H54 (cell line): ENCODE measurements around the gene ERGIC3.

Source experiments
- DNase-seq: peaks from one replicate; pipeline ENCODE4 v3.0.0; 2011; ENCODE audit warnings: low spot score, mixed read lengths; ENCODE audit not compliant: insufficient read length
- FAIRE-seq: peaks from 3 replicates; lab custom pipeline; 2011; peaks lifted over from hg19 to GRCh38; lab: Jason Lieb, UNC
- POLR2A ChIP-seq: IDR thresholded peaks from 2 replicates; pipeline ENCODE4 v1.6.1; 2011; ENCODE audit warnings: low read depth, mild to moderate bottlenecking, low read length

Gene ERGIC3

DNA sequence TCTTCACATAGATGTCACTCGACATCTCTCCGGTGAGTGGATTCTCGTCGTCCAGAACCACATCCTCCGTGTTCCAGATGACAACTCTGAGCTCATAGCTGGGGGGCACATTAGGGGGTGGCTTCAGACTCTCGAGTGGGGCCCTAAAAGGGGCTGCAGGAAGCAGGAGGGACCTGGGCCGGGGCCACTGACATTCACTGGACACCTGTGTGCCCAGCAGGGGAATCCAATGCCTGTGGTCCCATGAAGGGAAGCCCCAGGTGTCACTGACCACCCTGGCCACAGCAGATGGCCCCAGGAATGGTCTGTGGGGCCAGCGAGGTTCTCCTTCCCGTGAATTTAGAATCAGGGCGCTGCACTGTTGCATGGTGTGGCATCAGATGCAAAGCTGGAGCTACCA, 18.7 kb downstream of the ERGIC3 start:
- DNase-seq = no peak
- no peak for FAIRE-seq
- no peak for TF ChIP-seq POLR2A

DNA sequence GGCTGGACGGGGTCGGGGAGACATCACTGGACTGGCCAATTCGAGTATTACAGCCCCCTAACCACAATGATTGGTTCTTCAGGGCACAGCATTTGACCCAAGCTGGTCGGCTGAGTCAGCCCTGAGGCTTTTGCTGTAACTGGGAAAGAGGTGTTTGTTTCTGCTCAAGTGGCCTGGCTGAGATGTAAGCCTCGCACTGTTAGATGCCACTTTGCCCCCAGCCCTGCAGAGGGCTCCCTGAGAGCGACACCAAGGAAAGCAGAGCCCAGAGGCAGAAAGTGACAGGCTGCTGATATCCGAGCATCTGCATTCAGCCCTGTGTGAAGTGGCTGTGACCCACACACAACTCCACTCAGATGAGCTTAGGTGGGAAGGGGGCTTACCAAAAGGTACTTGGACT, 19.4 kb downstream of the ERGIC3 start:
- DNase-seq = peak; percentile 69
- FAIRE-seq = no peak
- no peak for TF ChIP-seq POLR2A

DNA sequence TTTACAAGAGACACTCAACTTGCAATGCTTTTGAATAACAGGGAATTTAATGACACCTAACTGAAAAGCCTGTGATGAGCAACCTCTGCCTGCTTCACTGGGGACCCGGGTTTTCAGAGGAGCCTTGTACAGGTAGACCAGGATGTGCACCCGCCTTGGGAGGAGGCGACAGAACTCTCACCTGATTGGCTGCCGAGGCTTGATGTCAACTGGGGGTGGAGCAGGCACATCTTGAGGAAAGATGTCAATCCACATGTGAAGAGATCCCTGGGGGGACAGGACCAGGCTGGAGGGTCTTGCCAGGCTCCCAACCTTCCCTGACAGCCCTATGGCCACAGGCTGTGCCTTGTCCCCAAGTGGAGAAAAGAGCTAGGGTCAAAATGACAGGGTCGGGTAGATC, 19.8 kb downstream of the ERGIC3 start:
- TF ChIP-seq POLR2A = no peak
- no peak for FAIRE-seq
- DNase-seq = no peak

DNA sequence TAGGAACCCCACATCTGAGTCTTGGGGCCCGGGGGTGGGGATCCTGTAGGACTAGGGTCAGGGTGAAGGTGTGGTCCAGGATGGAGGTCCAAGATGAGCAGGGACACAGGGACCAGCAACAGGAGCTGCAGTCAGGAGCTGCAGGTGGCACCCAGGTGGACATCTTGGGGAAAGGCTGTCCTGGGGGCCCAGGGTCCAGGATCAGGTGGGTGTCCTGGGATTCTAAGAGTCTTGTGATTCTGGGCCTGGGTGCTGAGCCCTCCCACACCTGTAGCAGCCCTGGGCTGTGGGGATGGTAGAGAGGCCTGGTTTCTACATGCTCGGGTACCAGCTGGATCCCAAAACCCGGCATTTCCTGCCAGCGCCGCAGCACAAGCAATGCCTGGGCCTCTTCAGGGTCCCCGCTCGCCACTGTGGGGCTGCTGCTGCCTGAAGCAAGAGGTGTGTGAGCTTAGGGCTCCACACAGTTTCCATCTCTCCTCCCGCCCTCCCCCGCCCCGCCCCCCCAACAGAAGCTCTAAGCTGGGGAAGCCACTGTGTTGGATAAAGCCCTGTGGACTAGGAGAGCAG, 20.7 kb downstream of the ERGIC3 start:
- TF ChIP-seq POLR2A = no peak
- no peak for FAIRE-seq
- no peak for DNase-seq

DNA sequence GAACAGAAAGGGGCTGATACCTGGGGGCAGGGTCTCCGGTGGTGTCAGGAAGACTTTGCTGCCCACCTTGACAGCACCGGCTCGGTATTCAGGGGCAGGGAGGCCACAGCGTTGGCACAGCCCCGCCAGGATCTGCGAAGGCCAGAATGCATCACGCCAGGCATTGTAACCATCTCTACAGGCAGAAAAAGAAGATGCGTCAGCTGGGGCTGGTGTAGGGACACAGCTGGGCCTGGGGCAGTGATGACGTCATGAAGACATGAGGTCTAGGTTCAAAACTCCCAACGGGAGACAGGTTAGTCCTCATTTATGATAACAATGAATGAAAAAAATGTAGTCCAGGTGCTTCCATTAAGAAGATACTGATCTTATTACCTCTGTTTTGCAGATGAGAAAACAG, 22.0 kb downstream of the ERGIC3 start:
- DNase-seq (no peak), FAIRE-seq (no peak)

DNA sequence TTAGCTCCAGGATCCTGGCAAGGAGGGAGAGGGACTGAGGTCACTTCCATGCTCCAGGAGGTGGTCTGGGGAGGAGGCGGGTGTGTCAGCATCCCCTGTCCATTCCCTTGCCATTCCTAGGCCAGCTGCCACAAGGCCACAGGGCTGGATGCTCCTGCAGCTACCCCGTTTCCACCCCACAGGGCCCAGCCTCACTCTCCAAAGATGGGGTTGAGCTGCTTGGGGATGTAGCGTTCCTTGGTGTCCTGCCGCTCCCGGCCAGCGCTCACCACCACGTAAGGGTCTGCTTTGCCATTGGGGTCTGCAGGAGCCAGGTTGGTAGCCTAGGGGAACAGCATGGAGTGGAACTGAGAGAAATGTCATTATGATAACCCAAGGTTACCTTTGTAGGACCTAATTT, 23.0 kb downstream of the ERGIC3 start:
- DNase-seq = no peak
- TF ChIP-seq POLR2A = no peak
- FAIRE-seq = no peak

More for the DNA sequence above, 22.0 kb downstream of the ERGIC3 start:
- TF ChIP-seq POLR2A = no peak

DNA sequence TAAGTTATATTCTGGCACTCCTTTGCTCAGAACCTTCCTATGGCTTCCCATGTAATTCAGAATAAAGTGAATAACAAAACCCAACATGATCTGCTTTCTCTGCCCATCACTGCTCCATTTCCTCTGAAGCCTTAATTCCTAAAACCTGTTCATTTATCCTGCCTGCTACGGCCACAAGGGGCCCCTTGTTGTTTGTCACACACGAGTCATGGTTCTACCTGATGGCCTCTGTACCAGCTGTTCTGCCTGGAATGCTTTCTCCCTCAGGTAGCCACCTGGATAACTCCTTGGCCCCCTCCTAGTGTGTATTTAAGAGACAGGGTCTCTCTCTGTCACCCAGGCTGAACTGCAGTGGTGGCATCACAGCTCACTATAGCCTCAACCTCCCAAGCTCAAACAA, 26.8 kb downstream of the ERGIC3 start:
- FAIRE-seq = no peak
- no peak for TF ChIP-seq POLR2A
- DNase-seq = peak; percentile 26

DNA sequence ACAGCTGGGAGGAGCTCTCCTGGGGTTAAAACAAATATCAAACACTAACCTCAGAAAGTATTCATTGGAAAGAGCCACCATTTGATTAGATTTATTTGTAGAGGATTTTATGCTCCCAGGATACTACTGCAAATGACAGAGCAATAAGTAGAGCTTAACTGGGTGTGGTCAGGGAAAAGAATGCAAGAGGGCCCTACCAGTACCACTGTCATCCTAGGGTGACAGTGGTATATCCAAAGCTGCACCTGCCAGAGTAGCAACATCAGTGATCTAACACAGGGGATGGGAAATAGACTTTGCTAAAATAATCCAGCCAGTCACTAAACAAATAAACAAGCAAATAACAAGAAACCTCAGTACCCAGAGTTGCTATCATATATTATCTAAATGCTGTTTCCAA, 29.7 kb downstream of the ERGIC3 start:
- FAIRE-seq (no peak), DNase-seq (no peak)
- no peak for TF ChIP-seq POLR2A

DNA sequence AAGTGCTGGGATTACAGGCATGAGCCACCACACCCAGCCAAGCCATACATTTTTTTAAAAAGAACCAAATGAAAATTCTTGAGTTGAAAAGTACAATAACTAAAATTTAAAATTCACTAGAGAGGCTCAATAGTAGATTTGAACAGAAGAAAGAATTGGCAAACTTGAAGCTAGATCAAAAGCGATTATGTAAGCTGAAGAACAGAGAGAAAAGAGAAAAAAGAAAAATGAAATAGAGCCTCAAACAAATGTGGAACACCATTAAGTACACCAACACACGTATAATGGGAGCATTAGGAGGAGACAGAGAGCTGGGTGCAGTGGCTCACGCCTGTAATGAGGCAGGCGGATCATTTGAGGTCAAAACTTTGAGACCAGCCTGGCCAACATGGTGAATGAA, 31.0 kb downstream of the ERGIC3 start:
- no peak for FAIRE-seq
- no peak for TF ChIP-seq POLR2A
- no peak for DNase-seq

DNA sequence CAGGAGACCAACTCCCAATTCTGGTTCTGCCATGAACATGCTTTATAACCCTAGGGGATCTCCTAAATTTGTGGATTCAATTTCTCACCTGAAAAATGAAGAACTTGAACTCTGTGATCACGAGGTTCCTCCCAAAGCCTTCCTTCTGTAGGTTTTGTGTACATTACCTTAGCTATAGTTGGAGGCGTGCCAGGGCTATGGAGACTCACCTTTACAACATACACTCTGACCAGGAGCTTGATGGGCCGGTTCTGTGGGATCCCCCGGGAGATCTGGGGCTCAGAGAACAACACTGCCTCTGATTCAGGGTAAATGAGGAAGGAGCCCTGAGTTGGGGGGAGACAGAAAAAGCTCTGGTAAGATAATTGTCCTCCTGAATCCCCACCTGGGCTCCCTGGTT, 34.1 kb downstream of the ERGIC3 start:
- DNase-seq (no peak), FAIRE-seq (no peak)
- TF ChIP-seq POLR2A = no peak

DNA sequence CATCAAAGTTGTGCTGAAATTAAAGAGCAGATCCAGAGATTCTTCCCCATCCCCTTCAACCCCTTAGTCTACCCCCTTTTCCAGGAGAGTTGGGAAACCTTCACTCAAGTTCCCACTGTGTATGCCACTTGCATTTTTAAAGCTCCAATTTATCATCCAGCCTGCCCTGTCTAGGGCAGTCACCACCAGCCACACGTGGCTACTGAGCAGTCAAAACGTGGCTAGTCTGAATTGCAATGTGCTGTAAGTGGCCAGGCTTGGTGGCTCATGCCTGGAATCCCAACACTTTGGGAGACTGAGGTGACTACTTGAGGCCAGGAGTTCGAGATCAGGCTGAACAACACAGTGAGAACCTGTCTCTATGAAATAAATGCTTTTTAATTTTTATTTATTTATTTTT, 34.9 kb downstream of the ERGIC3 start:
- FAIRE-seq (no peak), DNase-seq (no peak)
- TF ChIP-seq POLR2A = no peak

DNA sequence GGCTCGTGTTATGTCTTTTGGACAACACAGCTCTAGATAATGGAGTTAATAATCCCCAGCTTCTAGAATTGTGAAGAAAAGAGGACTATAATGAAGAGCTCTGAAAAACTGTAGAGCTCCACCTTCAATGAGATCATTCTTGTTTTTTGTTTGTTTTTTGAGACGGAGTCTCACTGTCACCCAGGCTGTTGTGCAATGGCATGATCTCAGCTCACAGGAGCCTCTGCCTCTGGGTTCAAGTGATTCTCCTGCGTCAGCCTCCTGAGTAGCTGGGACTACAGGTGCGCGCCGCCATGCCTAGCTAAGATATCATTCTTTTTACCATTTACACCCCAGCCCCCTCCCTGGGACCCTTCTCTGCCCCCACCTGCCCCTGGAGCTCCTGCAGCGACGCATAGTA, 36.6 kb downstream of the ERGIC3 start:
- DNase-seq (no peak), FAIRE-seq (no peak)
- TF ChIP-seq POLR2A = no peak

DNA sequence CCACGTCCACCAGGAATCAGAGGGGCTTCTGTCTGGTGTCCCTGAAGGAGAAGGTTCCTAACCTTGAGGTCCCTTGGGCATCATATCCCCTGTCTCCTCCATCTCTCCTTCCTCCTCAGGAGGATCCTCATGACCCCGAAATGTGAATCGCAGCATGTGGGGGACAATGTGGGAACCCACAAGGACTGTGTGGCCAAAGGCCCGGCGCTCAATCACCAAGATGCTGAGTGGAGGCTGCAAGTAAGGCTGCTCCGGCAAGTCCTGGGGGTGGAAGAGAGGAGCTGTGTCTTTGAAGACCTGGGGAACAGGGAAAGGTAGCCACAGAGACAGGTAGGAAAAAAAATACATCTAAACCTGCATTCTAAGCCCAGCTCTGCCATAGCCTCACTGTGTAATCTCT, 37.3 kb downstream of the ERGIC3 start:
- no peak for TF ChIP-seq POLR2A
- DNase-seq = no peak
- FAIRE-seq = no peak

DNA sequence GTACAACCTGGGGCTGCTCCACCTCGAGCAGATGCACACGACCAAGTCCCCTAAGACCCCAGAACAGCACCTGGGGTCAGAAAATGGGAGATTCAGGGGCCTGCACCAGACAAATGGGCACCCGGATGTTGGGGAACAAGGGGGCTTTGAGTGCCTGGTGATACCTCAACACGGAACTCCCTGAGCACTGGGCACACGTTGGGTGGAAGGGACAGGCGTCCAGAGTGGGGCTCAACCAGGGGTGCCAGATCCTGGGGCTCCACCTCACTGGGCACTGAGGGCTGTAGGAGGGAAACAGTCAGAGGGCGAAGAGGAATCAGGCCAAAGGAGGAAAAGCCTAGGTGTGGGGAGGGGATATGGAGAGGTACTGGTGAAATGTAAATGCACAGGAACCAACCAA, 40.3 kb downstream of the ERGIC3 start:
- no peak for TF ChIP-seq POLR2A
- no peak for DNase-seq

DNA sequence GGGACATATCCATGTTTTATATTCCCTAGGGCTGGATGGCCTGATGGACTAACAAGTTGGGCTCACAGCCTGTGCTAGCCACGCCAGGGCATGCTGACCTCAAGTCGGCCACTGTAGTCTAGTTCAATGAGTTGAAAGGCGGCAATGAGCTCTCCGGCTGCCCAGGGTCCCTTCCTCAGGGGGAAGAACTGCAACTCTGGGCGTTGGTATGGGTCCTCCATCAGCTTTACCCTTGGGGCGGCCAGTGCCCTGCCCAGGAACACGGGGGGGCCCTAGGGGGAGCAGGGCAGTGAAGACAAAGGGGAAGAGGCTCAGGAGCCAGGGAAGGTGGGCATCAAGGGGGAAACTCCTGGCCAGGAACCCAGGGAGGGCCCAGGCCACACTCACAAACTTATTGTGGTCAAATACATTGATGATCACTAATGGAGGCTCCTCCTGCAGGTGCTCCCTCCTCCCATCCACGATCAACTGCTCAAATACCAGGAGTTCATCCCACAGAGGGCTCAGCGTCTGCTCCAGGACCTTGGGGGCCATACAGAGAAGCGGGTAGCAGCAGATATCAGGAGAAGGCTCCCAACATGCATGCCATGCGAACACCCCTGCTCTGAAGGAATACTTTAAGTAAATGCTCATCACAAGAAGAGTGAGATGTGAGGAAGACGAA, 41.0 kb downstream of the ERGIC3 start:
- TF ChIP-seq POLR2A = no peak
- FAIRE-seq = no peak
- DNase-seq = no peak

More for the DNA sequence above, 40.3 kb downstream of the ERGIC3 start:
- FAIRE-seq = no peak
